GM23248 (cell line): ENCODE data around the gene PTGER1.

Experiments used
- EZH2 ChIP-seq: fragments of 200-600 bp; sonication (generic); IDR thresholded peaks from 2 replicates; pipeline ENCODE4 v1.6.1; 2018; ENCODE audit warnings: antibody characterized with exemption, mild to moderate bottlenecking; ENCODE audit not compliant: insufficient read depth, poor library complexity, severe bottlenecking
- EZH2phosphoT487 ChIP-seq: fragments of 200-600 bp; sonication (generic); IDR thresholded peaks from 2 replicates; pipeline ENCODE4 v1.6.1; 2018; ENCODE audit warnings: antibody characterized with exemption, moderate library complexity, mild to moderate bottlenecking, low read depth; ENCODE audit not compliant: insufficient read depth

DNA sequence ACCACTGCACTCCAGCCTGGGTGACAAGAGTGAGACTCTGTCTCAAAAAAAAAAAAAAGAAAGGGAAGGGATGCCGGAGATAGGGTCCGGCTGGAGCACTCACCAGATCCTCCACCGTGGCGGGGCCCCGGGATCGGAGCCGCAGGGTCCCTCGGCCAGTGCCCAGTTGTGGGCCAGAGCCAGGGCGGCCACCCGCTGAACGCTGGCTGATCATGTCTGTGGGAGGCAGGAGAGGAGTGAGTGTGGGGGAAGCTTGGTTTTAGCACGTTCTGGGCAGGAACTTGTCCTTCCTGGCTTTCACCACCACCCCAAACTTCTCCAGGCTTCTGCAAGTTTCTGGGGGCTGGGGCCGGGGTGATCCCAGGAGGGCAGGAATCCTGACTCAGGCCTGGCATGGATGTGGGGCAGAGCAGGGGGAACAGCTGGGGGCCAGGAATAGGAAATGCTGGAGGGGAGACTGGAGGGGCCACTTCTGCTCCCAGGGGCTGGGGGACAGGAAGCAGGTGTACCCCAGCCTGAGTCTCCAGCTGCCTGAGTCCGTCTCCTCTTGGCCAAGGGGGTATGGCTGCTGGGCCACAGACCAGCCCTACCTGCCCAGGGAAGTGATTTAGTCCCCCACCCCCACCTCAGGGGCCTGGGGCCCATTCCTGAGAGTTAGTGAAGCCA lies 4.3 kb upstream of the PTGER1 start:
- TF ChIP-seq EZH2phosphoT487 (no peak), EZH2 (no peak)
